ENCODE data around the gene SIRT4.
"Not testable (repeated sequence)": the region's sequence is repeated elsewhere in the genome, so short reads cannot be mapped to it uniquely, and the experiment has no call there.

Gene SIRT4

GRCh38 chr12:120301962-120302815, at the start of gene SIRT4:
Gene SIRT4 (plus strand): TSS chr12:120302321. CDS start chr12:120303562, 1,241 bp downstream.
- DNase-seq, result peak; percentile 90 to 92

GRCh38 chr12:120253313-120253712, 48.8 kb upstream of the SIRT4 start:
- not testable (repeated sequence) for DNase-seq

- DNase-seq, result no peak
Measured at GRCh38 chr12:120254809-120255208, 47.3 kb upstream of the SIRT4 start.

GRCh38 chr12:120257041-120257821, 44.9 kb upstream of the SIRT4 start:
- DNase-seq, result no peak

GRCh38 chr12:120258323-120258896, 43.7 kb upstream of the SIRT4 start:
- no peak for DNase-seq

GRCh38 chr12:120259418-120260202, 42.5 kb upstream of the SIRT4 start:
- no peak for DNase-seq

GRCh38 chr12:120260607-120261006, 41.5 kb upstream of the SIRT4 start:
- no peak for DNase-seq

- DNase-seq, result no peak
Measured at GRCh38 chr12:120261951-120262851, 39.9 kb upstream of the SIRT4 start.

- no peak for DNase-seq
Measured at GRCh38 chr12:120262852-120263747, 39.0 kb upstream of the SIRT4 start.

GRCh38 chr12:120263748-120264085, 38.4 kb upstream of the SIRT4 start:
- no peak for DNase-seq

GRCh38 chr12:120264086-120264903, 37.8 kb upstream of the SIRT4 start:
- no peak for DNase-seq

GRCh38 chr12:120264904-120265472, 37.1 kb upstream of the SIRT4 start:
- DNase-seq, result no peak

- peak; percentile 43 to 79 for DNase-seq
Measured at GRCh38 chr12:120265473-120266179, 36.5 kb upstream of the SIRT4 start, which contains the start of gene PXN. Gene PXN (minus strand): TSS chr12:120265730. CDS start chr12:120265629, 101 bp downstream.

- DNase-seq, result no peak
Measured at GRCh38 chr12:120266180-120266870, 35.8 kb upstream of the SIRT4 start.

- no peak for DNase-seq
Measured at GRCh38 chr12:120267736-120268135, 34.4 kb upstream of the SIRT4 start.

- no peak for DNase-seq
Measured at GRCh38 chr12:120276734-120277133, 25.4 kb upstream of the SIRT4 start.

- peak in 1 of 2 experiments; percentile 12 for DNase-seq
Measured at GRCh38 chr12:120278137-120279069, 23.7 kb upstream of the SIRT4 start.
